ENCODE measurements around the gene UBTD2.
A peak's percentile ranks its signal among the peaks of the same experiment; 100 is the strongest.

Gene UBTD2

DNA sequence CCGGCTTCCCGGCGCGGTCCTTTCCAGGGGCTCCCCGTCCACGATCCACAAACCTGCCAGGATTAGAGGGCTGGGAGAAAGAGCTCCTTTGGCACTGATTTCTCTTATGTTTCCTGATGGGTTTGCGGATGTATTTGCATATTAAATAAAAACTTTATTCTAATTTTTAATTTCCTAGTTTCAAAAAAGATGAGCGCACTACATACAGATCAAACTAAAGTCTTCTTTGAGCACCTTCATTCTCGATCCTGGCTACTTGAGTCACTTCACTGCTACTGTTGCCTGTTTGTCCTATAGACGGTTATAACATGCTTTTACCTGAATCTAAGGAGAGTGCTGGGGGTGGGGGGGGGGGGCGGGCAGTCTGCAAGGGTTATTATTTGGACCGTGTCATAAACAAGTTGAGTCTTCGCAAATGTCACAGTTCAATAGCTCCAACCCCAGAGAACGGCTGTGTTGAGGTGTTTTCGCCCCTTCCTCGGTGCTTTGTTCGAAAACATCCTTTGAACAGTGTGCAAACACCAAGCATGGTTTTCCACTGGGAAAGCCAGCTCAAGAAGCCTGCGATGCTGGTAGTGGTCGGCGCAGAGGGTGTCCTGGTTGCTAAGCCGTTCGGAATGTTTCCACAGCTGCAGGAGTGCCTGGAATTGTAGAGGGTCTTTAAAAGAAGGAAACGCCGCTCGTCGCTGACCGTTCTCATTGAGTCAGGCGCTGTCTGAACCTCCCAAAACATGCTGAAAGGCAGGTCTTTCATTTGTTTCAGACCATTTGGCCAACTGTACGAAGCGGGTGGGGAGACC lies 94.5 kb downstream of the UBTD2 start:
- DNase-seq = no peak

DNA sequence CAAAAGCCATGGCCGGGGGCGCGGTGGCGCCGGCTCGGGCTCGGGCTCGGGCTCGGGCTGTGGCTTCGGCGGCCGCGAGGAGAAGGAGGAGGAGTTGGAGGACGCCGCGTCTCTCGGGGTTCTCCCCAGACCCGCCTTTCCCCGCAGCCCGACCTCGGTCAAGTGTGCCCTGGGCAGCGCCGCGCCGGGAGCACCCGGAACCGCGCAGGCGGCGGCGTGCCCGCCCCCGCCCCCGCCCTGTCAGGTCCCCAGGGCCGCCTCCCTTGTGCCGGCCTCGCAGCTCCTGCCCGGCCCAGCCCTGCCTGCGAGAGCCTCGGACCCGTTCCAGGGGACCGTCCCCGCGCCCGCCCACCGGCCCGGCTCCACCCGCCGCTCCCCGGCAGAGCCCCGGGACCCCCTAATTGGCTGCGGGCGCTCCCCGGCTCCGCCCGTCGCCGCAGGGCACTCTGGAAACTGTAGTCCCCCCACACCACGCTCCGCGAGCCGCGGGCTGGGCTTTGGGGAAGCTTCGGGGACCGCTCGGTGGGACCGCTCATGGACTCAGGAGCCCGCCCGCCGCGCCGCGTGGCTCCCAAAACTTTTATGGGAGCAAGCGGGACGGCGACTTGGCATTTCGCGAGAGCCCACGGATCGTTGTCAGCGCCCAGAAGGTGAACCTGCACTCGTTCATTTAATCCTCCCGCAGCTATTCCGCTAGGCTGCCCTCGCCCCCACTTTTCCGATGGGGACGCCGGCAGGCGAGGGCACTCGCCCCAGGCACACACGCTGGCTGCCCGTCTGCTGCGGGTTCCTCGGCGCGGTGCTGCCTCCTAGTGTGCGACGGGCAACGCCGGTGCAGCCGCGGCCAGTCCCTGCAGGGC lies 95.3 kb downstream of the UBTD2 start, which contains the start of gene STK10:
Gene STK10 (minus strand): TSS at position 192 of the 860 bp plus-strand sequence. CDS start 182 bp downstream, at position 10.
- peak; percentile 97 for DNase-seq

GRCh38 chr5:172187118-172188032 lies 96.2 kb downstream of the UBTD2 start:
- peak; percentile 82 for DNase-seq

GRCh38 chr5:172186114-172186695 lies 97.4 kb downstream of the UBTD2 start:
- no peak for DNase-seq

- peak; percentile 43 for DNase-seq
Measured at GRCh38 chr5:172185096-172185461, 98.5 kb downstream of the UBTD2 start.

DNA sequence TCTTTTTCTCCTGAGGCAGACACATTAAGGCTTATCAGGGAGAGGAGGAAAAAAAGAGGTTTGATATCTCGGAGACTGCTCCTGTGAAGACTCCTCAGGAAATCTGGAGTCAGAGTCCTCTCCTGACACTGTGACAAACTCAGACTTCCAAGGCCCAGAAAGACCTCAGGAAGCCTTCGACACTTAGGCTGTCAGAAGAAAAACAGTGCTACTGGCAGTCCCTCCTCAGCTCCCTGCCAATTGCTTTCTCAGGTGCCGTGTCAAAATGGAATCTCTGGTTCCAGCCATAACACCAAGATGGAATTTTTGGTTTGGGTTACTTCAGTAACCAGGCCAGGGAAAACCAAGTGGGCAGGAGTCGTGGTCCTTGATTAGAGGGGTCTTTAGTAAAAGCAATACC lies 99.7 kb downstream of the UBTD2 start:
- DNase-seq = no peak

DNA sequence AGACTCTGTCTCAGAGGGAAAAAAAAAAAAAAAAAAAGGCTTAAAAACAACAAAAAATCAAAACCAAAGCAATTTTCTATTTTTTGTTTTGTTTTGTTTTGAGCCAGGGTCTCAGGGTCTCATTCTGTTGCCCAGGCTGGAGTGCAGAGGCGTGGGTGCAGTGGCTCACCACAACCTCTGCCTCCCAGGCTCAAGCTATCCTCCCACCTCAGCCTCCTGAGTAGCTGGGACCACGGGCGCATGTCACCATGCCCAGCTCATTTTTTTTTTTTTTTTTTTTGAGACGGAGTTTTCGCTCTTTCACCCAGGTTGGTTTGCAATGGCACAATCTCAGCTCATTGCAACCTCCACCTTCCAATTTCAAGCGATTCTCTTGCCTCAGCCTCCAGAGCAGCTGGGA lies 101.3 kb downstream of the UBTD2 start:
- no peak for DNase-seq

DNA sequence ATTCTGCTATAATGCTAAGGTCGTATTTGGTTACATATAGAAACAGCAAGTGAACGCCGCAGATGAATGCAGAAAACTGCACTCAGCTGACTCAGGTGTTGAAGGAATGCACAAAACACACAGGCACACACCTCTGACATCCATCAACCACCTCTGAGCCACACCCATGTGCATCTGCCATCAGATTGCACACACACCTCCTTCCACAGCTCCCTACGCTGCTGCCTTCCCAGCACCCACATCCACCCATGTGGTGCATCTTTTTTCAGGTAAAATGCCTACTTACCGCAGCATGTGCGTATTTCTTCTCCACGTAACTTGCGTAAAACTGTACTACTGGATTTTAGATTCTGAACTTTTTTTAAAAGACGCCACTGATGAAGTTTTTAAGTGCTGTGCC lies 102.6 kb downstream of the UBTD2 start:
- no peak for DNase-seq

GRCh38 chr5:172178991-172179989 lies 104.3 kb downstream of the UBTD2 start:
- DNase-seq = peak; percentile 81

GRCh38 chr5:172178301-172178987 lies 105.1 kb downstream of the UBTD2 start:
- peak; percentile 46 for DNase-seq

GRCh38 chr5:172177176-172177575 lies 106.4 kb downstream of the UBTD2 start:
- no peak for DNase-seq

- peak; percentile 98 for DNase-seq
Measured at GRCh38 chr5:172175263-172175719, 108.3 kb downstream of the UBTD2 start.

GRCh38 chr5:172173564-172174153 lies 109.9 kb downstream of the UBTD2 start:
- peak; percentile 67 for DNase-seq

DNA sequence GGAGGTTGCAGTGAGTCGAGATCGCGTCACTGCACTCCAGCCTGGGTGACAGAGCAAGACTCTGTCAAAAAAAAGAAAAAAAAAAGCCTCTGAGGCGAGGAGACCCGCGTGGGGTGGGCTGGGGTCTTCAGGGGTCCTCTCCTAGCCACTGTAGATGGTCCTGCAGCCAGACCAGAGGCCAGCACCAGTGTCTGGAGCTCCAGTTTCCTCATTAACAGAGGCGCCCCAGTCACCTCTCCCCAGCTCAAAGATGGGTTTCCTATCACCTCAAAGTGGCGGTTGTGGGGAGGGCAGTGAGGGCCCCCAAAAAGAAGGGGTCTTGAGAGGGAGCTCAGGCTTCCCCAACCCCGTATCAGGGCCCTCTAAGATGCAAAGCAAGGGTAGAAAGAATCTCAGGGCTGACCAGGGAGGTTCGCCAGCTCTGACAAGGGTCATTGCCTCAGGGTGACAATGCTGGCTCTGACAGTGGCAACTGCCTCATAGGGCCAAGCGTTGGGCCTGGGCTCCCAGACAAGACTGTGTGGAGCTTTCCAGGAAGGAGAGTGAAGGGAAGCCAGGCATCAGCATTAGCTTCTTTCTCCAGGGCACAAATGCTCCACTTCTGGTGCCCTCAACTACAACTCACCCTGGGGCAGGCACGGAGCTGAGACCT lies 110.5 kb downstream of the UBTD2 start:
- DNase-seq = no peak

GRCh38 chr5:172171118-172171517 lies 112.4 kb downstream of the UBTD2 start:
- DNase-seq = no peak

GRCh38 chr5:172170251-172170701 lies 113.3 kb downstream of the UBTD2 start:
- no peak for DNase-seq

- DNase-seq = no peak
Measured at GRCh38 chr5:172169216-172169615, 114.3 kb downstream of the UBTD2 start.

DNA sequence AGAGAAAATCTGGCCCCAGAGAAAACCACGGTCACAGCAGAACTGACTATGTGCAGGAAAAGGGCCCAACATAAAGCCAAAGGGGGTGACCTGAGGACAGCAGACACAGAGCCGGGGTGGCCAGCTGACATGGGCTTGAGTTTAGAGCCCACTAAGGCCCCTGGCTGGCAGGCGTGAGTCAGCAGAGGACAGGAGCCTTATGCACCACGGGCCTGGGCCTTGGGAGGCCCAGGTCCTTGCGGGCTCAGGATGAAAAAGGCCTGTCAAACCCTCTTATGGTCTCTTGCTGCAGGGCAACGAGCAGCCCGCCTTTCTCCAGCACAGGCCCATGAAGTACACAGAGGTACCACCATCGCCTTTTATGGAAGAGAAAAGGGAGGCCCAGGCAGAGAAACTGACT lies 115.3 kb downstream of the UBTD2 start:
- no peak for DNase-seq

GRCh38 chr5:172167895-172168294 lies 115.7 kb downstream of the UBTD2 start:
- no peak for DNase-seq

Data from hematopoietic multipotent progenitor cell treated with erythropoietin and hydrocortisone succinate and interleukin-3 and kit ligand, for 4 days (in vitro differentiated cells).